Heart left ventricle (tissue), 16 donors: ENCODE data around the gene FERMT3. TPM values are rescaled to one million over a fixed set of nuclear protein-coding genes. Genes with fewer than 3 reads are reported as not detected.
A peak's percentile ranks its signal among the peaks of the same experiment; 100 is the strongest.

Experiments used
- ATAC-seq, 4 donors: fragments of 200-7000 bp; cut with Tn5 transposase; one replicate each; pipeline ENCODE4 v1.9.1; 2020 to 2022; ENCODE audit warnings: moderate library complexity in 4 of 4, mild to moderate bottlenecking in 3 of 4, moderate number of reproducible peaks in 1 of 4
- DNase-seq, 5 donors: peaks; one replicate each; pipeline ENCODE4 v3.0.0-alpha.2; 2020
- H3K27ac ChIP-seq, 12 donors: fragments of 200-600 bp; sonication (generic) in 4 of 12; one replicate each; pipeline versions ENCODE4 v1.5.0 to v1.8.0; 2016 to 2022; ENCODE audit warnings: mild to moderate bottlenecking in 2 of 12
- H3K27me3 ChIP-seq, 9 donors: fragments of 200-600 bp; sonication (generic) in 2 of 9; one replicate each; pipeline versions ENCODE4 v1.5.1 to v1.8.0; 2016 to 2022; ENCODE audit warnings: mild to moderate bottlenecking in 3 of 9
- H3K36me3 ChIP-seq, 9 donors: fragments of 200-600 bp; sonication (generic) in 2 of 9; one replicate each; pipeline versions ENCODE4 v1.5.0 to v1.8.0; 2018 to 2022; ENCODE audit warnings: mild to moderate bottlenecking in 2 of 9
- H3K4me1 ChIP-seq, 12 donors: fragments of 200-600 bp; sonication (generic) in 4 of 12; one replicate each; pipeline versions ENCODE4 v1.5.0 to v1.8.0; 2016 to 2022; ENCODE audit warnings: mild to moderate bottlenecking in 3 of 12
- H3K4me3 ChIP-seq, 12 donors: fragments of 200-600 bp; sonication (generic) in 4 of 12; one replicate each; pipeline versions ENCODE4 v1.5.0 to v1.8.0; 2017 to 2022; ENCODE audit warnings: mild to moderate bottlenecking in 9 of 12, moderate library complexity in 4 of 12
- H3K9me3 ChIP-seq, 12 donors: fragments of 200-600 bp; sonication (generic) in 4 of 12; one replicate each; pipeline versions ENCODE4 v1.5.0 to v1.8.0; 2016 to 2022; ENCODE audit warnings: mild to moderate bottlenecking in 1 of 12
- POLR2A ChIP-seq, 2 donors: fragments of 450-650 bp; IDR thresholded peaks; one replicate each; pipeline ENCODE4 v1.6.1; 2017; ENCODE audit warnings: antibody characterized with exemption in 2 of 2, mild to moderate bottlenecking in 2 of 2, moderate library complexity in 2 of 2
- WGBS, 4 donors: extraction: QIAGEN DNeasy Blood & Tissue Kit in 2 of 4; methylation state at CpG; one replicate each; pipeline versions ENCODE4 v1.1.5 to v1.1.7; 2013 to 2018; 5-methylcytosine and 5-hydroxymethylcytosine counted together
- intact Hi-C, 10 donors: fragments of 100-400 bp; cut with DNase I; formaldehyde crosslinking; loops; one replicate each; pipeline versions ENCODE4 v1.11.1 to v1.14.2; 2022
- polyA plus RNA-seq, 2 donors: library from polyadenylated mRNA; stranded (reverse); fragments of 200-250 nt; gene quantifications; one replicate each; pipeline ENCODE4 v1.2.3, GENCODE V29; 2013
- total RNA-seq, 9 donors: library from RNA; depleted of rRNA in 2 of 9; stranded (reverse); fragments of >200 nt in 2 of 9; fragmentation: NEBNext Ultra II Directional in 3 of 9; extraction: Animal tissue kit (Norgen Biotek cat#: 25700) in 3 of 9; gene quantifications; one replicate each; pipeline versions ENCODE4 v1.1.0 to v1.2.4, GENCODE V29; 2016 to 2023
- TF ChIP-seq, protein P1 (sequence below), 12 donors: fragments of 200-600 bp; sonication (generic) in 4 of 12; IDR thresholded peaks; one replicate each; pipeline versions ENCODE4 v1.5.0 to v1.8.0; 2018 to 2022; ENCODE audit warnings: antibody characterized with exemption in 12 of 12, mild to moderate bottlenecking in 5 of 12
- donor health status: ischemic (EF 13 %, LVEDD 7.1; RV severe dilation, severe dysfunction).
- donor health status: healthy with polysubstance abuse.
- donor health status: DM: no; HTN: yes; CAD: no.
- donor health status: DM: no; HTN: no; CAD: no.
- donor health status: ischemic (EF 25% LVEDD 6.9; RV normal size, moderate dysfunction).
- donor health status: ischemic (EF 25% LVEDD 5.7; RV mildly dilated, moderate dysfunction).
- donor health status: healthy.
- donor health status: DM: yes; HTN: yes; CAD: no.
- donor health status: ischemic (EF 35%, LVEDD 5.7; RV mildly dilated, moderate dysfunction).
- donor health status: nonischemic (EF 11% LVEDD 7.7; RV severe dilation, severe dysfunction).
- donor health status: DM: yes; HTN: yes; CAD: no.
- donor health status: PGD.
- donor health status: ischemic (EF 29% LVEDD 5.4; RV normal size, mild dysfunction).
- donor health status: nonischemic (EF 23%, LVEDD 6.1; RV moderate dilation, normal function).

Gene FERMT3
- total and polyA plus RNA-seq, 11 donors: 2.8 to 71.5 (median 5.7) TPM

DNA sequence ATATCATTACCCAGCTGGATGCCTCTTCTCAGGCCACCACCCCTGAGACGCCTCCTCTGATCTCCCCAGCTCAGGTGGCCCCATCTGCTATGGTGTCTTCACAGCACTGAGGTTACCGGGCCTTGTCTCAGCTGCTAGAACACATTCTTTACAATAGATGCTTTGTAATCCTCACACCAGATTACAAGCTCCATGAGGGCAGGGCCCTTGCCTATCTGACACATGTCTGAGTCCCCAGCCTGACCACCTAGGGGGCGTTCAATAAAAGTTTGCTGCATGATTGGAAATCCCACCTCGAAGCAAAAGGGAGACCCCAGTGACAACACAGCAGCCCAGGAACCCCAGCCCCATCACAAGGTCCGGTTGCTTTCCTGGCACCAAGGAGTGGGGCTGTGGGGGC, 42.6 kb upstream of the FERMT3 start:
- Histone ChIP-seq H3K27ac (peak overlapping the region in 7 of 12 donors; percentile 83 to 92 (median 86)), H3K9me3 (no peaks in the 10 kb centered on the region), H3K36me3 (no peaks in the 10 kb centered on the region), H3K4me1 (peaks cover 0 to 29% (median 17%) of the 10 kb centered on the region in 12 donors), H3K27me3 (no peaks in the 10 kb centered on the region), H3K4me3 (peak overlapping the region in 1 of 12 donors; percentile 64)
- whole genome bisulfite sequencing, 4 donors: 89 to 97% (median 95%) methylated on average over 4 to 5 of the region's 5 CpGs
- DNase-seq (no peak), ATAC-seq (no peak)
- TF ChIP-seq, protein P1, sequence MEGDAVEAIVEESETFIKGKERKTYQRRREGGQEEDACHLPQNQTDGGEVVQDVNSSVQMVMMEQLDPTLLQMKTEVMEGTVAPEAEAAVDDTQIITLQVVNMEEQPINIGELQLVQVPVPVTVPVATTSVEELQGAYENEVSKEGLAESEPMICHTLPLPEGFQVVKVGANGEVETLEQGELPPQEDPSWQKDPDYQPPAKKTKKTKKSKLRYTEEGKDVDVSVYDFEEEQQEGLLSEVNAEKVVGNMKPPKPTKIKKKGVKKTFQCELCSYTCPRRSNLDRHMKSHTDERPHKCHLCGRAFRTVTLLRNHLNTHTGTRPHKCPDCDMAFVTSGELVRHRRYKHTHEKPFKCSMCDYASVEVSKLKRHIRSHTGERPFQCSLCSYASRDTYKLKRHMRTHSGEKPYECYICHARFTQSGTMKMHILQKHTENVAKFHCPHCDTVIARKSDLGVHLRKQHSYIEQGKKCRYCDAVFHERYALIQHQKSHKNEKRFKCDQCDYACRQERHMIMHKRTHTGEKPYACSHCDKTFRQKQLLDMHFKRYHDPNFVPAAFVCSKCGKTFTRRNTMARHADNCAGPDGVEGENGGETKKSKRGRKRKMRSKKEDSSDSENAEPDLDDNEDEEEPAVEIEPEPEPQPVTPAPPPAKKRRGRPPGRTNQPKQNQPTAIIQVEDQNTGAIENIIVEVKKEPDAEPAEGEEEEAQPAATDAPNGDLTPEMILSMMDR (IDR thresholded peaks at IDR 0.05): no peak
- no peak for TF ChIP-seq POLR2A (IDR thresholded peaks at IDR 0.05)
- intact Hi-C loops: no loop called here

DNA sequence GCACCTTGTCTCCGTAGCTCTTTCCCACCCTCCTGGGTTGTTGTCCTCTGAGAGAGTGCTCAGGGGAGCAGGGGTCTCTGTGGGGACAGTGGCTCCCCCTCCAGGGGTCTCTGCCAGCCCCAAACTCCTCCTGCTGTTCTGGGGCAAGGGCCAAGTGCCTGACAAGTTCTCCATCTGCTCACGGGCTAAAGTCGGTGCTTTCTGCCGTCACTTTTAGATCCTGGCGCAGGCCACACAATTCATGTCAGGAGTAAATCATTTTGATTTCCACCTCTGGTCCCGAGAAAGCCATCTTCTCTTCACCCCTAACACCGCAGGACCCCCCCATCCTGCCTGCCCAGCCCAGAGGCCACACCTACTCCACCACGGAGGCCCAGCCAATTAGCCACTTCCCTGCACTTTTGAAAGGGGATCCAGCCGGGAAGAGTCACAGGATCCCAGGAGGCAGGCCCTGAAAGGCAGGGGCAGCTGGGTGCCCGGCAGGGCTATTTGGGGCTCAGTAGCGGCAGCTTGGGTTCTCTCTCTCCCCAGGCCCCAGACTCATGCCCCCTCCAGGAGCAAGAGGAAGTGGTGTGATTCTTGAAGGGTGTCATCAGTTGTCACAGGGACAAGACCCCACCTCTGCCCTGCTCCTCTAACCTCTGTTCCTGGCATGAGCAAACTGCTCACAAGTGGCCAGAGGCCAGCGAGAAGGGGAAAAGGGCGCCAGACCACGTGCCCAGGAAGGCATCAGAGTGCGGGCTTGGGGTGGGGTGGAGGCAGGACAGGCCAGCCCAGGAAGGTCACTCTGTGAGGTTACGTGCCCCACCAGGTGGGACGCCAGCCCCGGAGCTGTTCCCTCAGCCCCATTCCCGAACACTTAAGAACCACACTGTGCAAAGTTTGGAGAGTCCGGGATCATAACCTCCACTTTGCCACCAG, 41.9 kb upstream of the FERMT3 start:
- Histone ChIP-seq H3K27me3 (no peaks in the 10 kb centered on the region), H3K9me3 (no peaks in the 10 kb centered on the region), H3K27ac (peak overlapping the region; percentile 58 to 92 (median 86)), H3K4me3 (peak overlapping the region; percentile 59 to 96 (median 79)), H3K4me1 (peaks cover 0 to 29% (median 17%) of the 10 kb centered on the region in 12 donors), H3K36me3 (no peaks in the 10 kb centered on the region)
- peak in 1 of 2 donors; percentile 19 for TF ChIP-seq POLR2A (IDR thresholded peaks at IDR 0.05)
- TF ChIP-seq, protein P1 (IDR thresholded peaks at IDR 0.05): no peak
- ATAC-seq (peak; percentile 48 to 75 (median 57)), DNase-seq (peak in 4 of 5 donors; percentile 55 to 75 (median 62))
- 26 to 36% (median 30%) methylated on average over 19 to 20 of the region's 20 CpGs for WGBS, 4 donors
- intact Hi-C loops: no loop called here

DNA sequence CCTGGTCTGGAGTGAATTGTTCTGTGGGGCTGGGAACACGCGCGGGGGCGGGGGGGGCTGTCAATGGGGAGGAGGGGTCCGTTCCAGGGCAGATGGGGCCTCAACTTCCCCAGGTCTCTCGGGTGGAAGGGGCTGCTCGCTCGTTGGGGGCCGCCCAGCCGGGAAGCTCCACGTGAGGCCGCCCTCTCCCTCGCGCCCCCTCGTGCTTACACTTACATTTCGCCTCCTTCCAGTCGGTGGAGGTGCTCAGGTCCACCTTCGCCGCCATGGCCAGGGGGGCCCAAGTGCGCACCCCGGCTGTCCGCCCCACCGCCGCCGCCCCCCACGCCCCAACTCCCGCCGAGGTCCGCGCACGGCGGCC, 41.1 kb upstream of the FERMT3 start:
- DNase-seq: peak in 2 of 5 donors; percentile 33 to 40
- intact Hi-C loops: no loop called here

More for the DNA sequence above, 41.1 kb upstream of the FERMT3 start:
- peaks cover 0 to 29% (median 17%) of the 10 kb centered on the region in 12 donors for H3K4me1 ChIP-seq
- peak in 3 of 4 donors; percentile 6 to 28 (median 22) for ATAC-seq
- TF ChIP-seq, protein P1 (IDR thresholded peaks at IDR 0.05): peak in 2 of 12 donors; percentile 10 to 27
- no peak for TF ChIP-seq POLR2A (IDR thresholded peaks at IDR 0.05)
- 0 to 2% (median 1%) methylated on average over 18 to 32 of the region's 32 CpGs for WGBS, 4 donors
- peak overlapping the region; percentile 65 to 92 (median 86) for H3K27ac ChIP-seq
- peak overlapping the region; percentile 59 to 96 (median 79) for H3K4me3 ChIP-seq
- no peaks in the 10 kb centered on the region for H3K27me3 ChIP-seq
- no peaks in the 10 kb centered on the region for H3K36me3 ChIP-seq
- H3K9me3 ChIP-seq: no peaks in the 10 kb centered on the region
